Ovary (tissue), 3 donors: ENCODE results near the gene PTPRA.

Experiments
- POLR2A ChIP-seq: fragments of 450-650 bp; IDR thresholded peaks from one replicate; pipeline ENCODE4 v1.6.1; 2017; ENCODE audit warnings: antibody characterized with exemption, mild to moderate bottlenecking, moderate library complexity
- TF ChIP-seq, protein P1 (sequence below), 3 donors: fragments of 450-650 bp in 2 of 3; fragments of 200-600 bp in 1 of 3; IDR thresholded peaks; one replicate each; pipeline versions ENCODE4 v1.5.1 to v1.8.0; 2016 to 2022; ENCODE audit warnings: antibody characterized with exemption in 3 of 3, mild to moderate bottlenecking in 1 of 3
- donor health status: DM: no; HTN: no; CAD: no.

DNA sequence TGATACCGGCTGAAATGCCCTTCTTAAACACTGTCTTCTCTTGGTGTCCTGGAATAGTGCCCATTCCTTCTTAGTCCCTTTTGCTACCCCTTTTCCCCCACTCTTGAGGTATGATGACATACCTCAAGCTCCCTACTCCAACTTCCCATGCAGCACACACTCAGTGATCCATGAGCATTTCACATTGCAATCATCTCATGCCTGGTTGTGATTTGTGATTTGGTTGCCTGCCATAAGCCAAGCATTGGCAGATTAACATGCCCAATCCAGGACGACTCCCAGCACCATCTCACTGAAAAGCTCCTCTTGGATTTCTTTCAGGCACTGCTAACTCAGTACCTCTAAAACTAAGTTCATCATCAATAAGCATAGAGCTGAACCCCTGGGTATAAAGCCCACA is 14.7 kb upstream of the PTPRA start:
- TF ChIP-seq, protein P1, sequence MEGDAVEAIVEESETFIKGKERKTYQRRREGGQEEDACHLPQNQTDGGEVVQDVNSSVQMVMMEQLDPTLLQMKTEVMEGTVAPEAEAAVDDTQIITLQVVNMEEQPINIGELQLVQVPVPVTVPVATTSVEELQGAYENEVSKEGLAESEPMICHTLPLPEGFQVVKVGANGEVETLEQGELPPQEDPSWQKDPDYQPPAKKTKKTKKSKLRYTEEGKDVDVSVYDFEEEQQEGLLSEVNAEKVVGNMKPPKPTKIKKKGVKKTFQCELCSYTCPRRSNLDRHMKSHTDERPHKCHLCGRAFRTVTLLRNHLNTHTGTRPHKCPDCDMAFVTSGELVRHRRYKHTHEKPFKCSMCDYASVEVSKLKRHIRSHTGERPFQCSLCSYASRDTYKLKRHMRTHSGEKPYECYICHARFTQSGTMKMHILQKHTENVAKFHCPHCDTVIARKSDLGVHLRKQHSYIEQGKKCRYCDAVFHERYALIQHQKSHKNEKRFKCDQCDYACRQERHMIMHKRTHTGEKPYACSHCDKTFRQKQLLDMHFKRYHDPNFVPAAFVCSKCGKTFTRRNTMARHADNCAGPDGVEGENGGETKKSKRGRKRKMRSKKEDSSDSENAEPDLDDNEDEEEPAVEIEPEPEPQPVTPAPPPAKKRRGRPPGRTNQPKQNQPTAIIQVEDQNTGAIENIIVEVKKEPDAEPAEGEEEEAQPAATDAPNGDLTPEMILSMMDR (IDR thresholded peaks at IDR 0.05), result no peak
- TF ChIP-seq POLR2A, result no peak
